Measurements from ENCODE around the gene SNX8. TPM values are rescaled to one million over a fixed set of nuclear protein-coding genes. Genes with fewer than 3 reads are reported as not detected.

SNX8 gene
- total and polyA plus RNA-seq, 2 experiments from 2014 or later, result 6.3 to 12.8 TPM

- TF ChIP-seq CTCF (IDR thresholded peaks at IDR 0.05; ENCODE audit: low read depth, low read length), result no peak
- DNase-seq (ENCODE audit: low read depth in 1 of 2, low spot score in 1 of 2), result no peak
- Histone ChIP-seq H3K27ac (no peak overlapping the region), H3K9me3 (ENCODE audit: low read depth) (no peaks in the 10 kb centered on the region), H3K36me3 (peaks cover 3% of the 10 kb centered on the region), H3K4me1 (ENCODE audit: low read depth) (peaks cover 14% of the 10 kb centered on the region), H3K4me3 (no peak overlapping the region), H3K27me3 (no peaks in the 10 kb centered on the region)
Observed at GRCh38 chr7:2210551-2211258, 103.5 kb downstream of the SNX8 start.

GRCh38 chr7:2209961-2210323, 104.3 kb downstream of the SNX8 start:
- no peak for DNase-seq (ENCODE audit: low read depth in 1 of 2, low spot score in 1 of 2)
- Histone ChIP-seq H3K36me3 (peaks cover 3% of the 10 kb centered on the region), H3K4me1 (ENCODE audit: low read depth) (peaks cover 21% of the 10 kb centered on the region), H3K4me3 (no peak overlapping the region), H3K27ac (no peak overlapping the region), H3K9me3 (ENCODE audit: low read depth) (no peaks in the 10 kb centered on the region), H3K27me3 (no peaks in the 10 kb centered on the region)
- TF ChIP-seq CTCF (IDR thresholded peaks at IDR 0.05; ENCODE audit: low read depth, low read length), result no peak

- no peak overlapping the region for H3K4me3 ChIP-seq
Observed at GRCh38 chr7:2209146-2209960, 104.9 kb downstream of the SNX8 start.

GRCh38 chr7:2208712-2209111, 105.5 kb downstream of the SNX8 start:
- Histone ChIP-seq H3K27ac (no peak overlapping the region), H3K4me3 (no peak overlapping the region), H3K27me3 (no peaks in the 10 kb centered on the region), H3K36me3 (peaks cover 3% of the 10 kb centered on the region), H3K9me3 (ENCODE audit: low read depth) (no peaks in the 10 kb centered on the region), H3K4me1 (ENCODE audit: low read depth) (peaks cover 31% of the 10 kb centered on the region)
- no peak for DNase-seq (ENCODE audit: low read depth in 1 of 2, low spot score in 1 of 2)
- TF ChIP-seq CTCF (IDR thresholded peaks at IDR 0.05; ENCODE audit: low read depth, low read length), result no peak

More at GRCh38 chr7:2209146-2209960, 104.9 kb downstream of the SNX8 start:
- no peak overlapping the region for H3K27ac ChIP-seq
- peak; percentile 87 for TF ChIP-seq CTCF (IDR thresholded peaks at IDR 0.05; ENCODE audit: low read depth, low read length)
- H3K36me3 ChIP-seq, result peaks cover 3% of the 10 kb centered on the region
- H3K9me3 ChIP-seq (ENCODE audit: low read depth), result no peaks in the 10 kb centered on the region
- DNase-seq (ENCODE audit: low read depth in 1 of 2, low spot score in 1 of 2), result peak; percentile 83 to 87
- H3K27me3 ChIP-seq, result no peaks in the 10 kb centered on the region
- H3K4me1 ChIP-seq (ENCODE audit: low read depth), result peaks cover 25% of the 10 kb centered on the region

GRCh38 chr7:2205036-2205780, 109.0 kb downstream of the SNX8 start:
- no peaks in the 10 kb centered on the region for H3K27me3 ChIP-seq
- H3K27ac ChIP-seq, result peak overlapping the region; percentile 85
- no peak for TF ChIP-seq CTCF (IDR thresholded peaks at IDR 0.05; ENCODE audit: low read depth, low read length)
- no peaks in the 10 kb centered on the region for H3K36me3 ChIP-seq
- no peak overlapping the region for H3K4me3 ChIP-seq
- H3K4me1 ChIP-seq (ENCODE audit: low read depth), result peaks cover 61% of the 10 kb centered on the region
- peak in 1 of 2 donors; percentile 25 for DNase-seq (ENCODE audit: low read depth in 1 of 2, low spot score in 1 of 2)
- H3K9me3 ChIP-seq (ENCODE audit: low read depth), result no peaks in the 10 kb centered on the region

Measured in cardiac muscle cell (in vitro differentiated cells and primary cell).